IgD-negative memory B cell (primary cell): ENCODE measurements around the gene PBX3. TPM values are rescaled to one million over a fixed set of nuclear protein-coding genes. Genes with fewer than 3 reads are reported as not detected.

ENCODE experiments used
- H3K27ac Mint-ChIP-seq, 3 donors: one replicate each; pipeline ENCODE4 v1.8.0; 2020 to 2022; ENCODE audit warnings: mild to moderate bottlenecking in 3 of 3, mixed read lengths in 3 of 3, moderate library complexity in 1 of 3
- H3K27me3 Mint-ChIP-seq: one replicate; pipeline ENCODE4 v1.8.0; 2021; ENCODE audit warnings: mixed read lengths
- H3K36me3 Mint-ChIP-seq: one replicate; pipeline ENCODE4 v1.8.0; 2020; ENCODE audit warnings: mild to moderate bottlenecking, mixed read lengths
- H3K4me1 Mint-ChIP-seq, 3 donors: one replicate each; pipeline ENCODE4 v1.8.0; 2020 to 2022; ENCODE audit warnings: mixed read lengths in 3 of 3, mild to moderate bottlenecking in 1 of 3
- H3K4me3 Mint-ChIP-seq, 4 donors: one replicate each; pipeline ENCODE4 v1.8.0; 2020 to 2022; ENCODE audit warnings: mild to moderate bottlenecking in 4 of 4, mixed read lengths in 4 of 4, moderate library complexity in 3 of 4
- H3K9me3 Mint-ChIP-seq, 3 donors: one replicate each; pipeline ENCODE4 v1.8.0; 2020 to 2021; ENCODE audit warnings: mixed read lengths in 3 of 3, mild to moderate bottlenecking in 1 of 3
- polyA plus RNA-seq: library from polyadenylated mRNA; unstranded; fragments of 300-500 nt; fragmentation: Illumina TruSeq; gene quantifications from one replicate; pipeline ENCODE4 v1.2.3, GENCODE V29; 2021

PBX3 gene
- polyA plus RNA-seq, 1 donor from 2014 or later = 7.2 TPM

GRCh38 chr9:125841444-125841843, 94.3 kb downstream of the PBX3 start:
- H3K36me3 Mint-ChIP-seq = peaks cover 3% of the 10 kb centered on the region
- H3K4me1 Mint-ChIP-seq = peaks cover 18 to 30% (median 24%) of the 10 kb centered on the region in 3 donors
- no peaks in the 10 kb centered on the region for H3K27me3 Mint-ChIP-seq
- no peak overlapping the region for H3K27ac Mint-ChIP-seq
- H3K4me3 Mint-ChIP-seq = peak overlapping the region in 1 of 4 donors; percentile 55
- H3K9me3 Mint-ChIP-seq = no peaks in the 10 kb centered on the region

GRCh38 chr9:125842242-125842641, 95.1 kb downstream of the PBX3 start:
- Mint-ChIP-seq H3K27ac (no peak overlapping the region), H3K9me3 (no peaks in the 10 kb centered on the region), H3K4me3 (peak overlapping the region in 1 of 4 donors; percentile 21), H3K27me3 (no peaks in the 10 kb centered on the region), H3K36me3 (peaks cover 3% of the 10 kb centered on the region), H3K4me1 (peaks cover 20 to 30% (median 24%) of the 10 kb centered on the region in 3 donors)

- no peaks in the 10 kb centered on the region for H3K27me3 Mint-ChIP-seq
- no peaks in the 10 kb centered on the region for H3K9me3 Mint-ChIP-seq
- no peak overlapping the region for H3K4me3 Mint-ChIP-seq
- H3K27ac Mint-ChIP-seq = no peak overlapping the region
- H3K4me1 Mint-ChIP-seq = peaks cover 18 to 30% (median 30%) of the 10 kb centered on the region in 3 donors
- H3K36me3 Mint-ChIP-seq = peaks cover 3% of the 10 kb centered on the region
These were observed 96.5 kb downstream of the PBX3 start for GRCh38 chr9:125843646-125844045.

- Mint-ChIP-seq H3K36me3 (no peaks in the 10 kb centered on the region), H3K4me3 (no peak overlapping the region), H3K9me3 (no peaks in the 10 kb centered on the region), H3K27me3 (no peaks in the 10 kb centered on the region), H3K27ac (no peak overlapping the region), H3K4me1 (peaks cover 10 to 23% (median 20%) of the 10 kb centered on the region in 3 donors)
These were observed 97.4 kb downstream of the PBX3 start for GRCh38 chr9:125844611-125845010.

- Mint-ChIP-seq H3K4me3 (no peak overlapping the region), H3K27me3 (no peaks in the 10 kb centered on the region), H3K4me1 (peaks cover 9 to 21% (median 18%) of the 10 kb centered on the region in 3 donors), H3K27ac (no peak overlapping the region), H3K36me3 (no peaks in the 10 kb centered on the region), H3K9me3 (no peaks in the 10 kb centered on the region)
These were observed 98.2 kb downstream of the PBX3 start for GRCh38 chr9:125845271-125845808.

GRCh38 chr9:125847735-125848134, 100.6 kb downstream of the PBX3 start:
- H3K4me3 Mint-ChIP-seq = no peak overlapping the region
- H3K36me3 Mint-ChIP-seq = peaks cover 4% of the 10 kb centered on the region
- no peak overlapping the region for H3K27ac Mint-ChIP-seq
- H3K9me3 Mint-ChIP-seq = no peaks in the 10 kb centered on the region
- no peaks in the 10 kb centered on the region for H3K27me3 Mint-ChIP-seq
- peaks cover 2 to 11% (median 10%) of the 10 kb centered on the region in 3 donors for H3K4me1 Mint-ChIP-seq

GRCh38 chr9:125850106-125850632, 103.0 kb downstream of the PBX3 start:
- peaks cover 3 to 13% (median 10%) of the 10 kb centered on the region in 3 donors for H3K4me1 Mint-ChIP-seq
- H3K27me3 Mint-ChIP-seq = no peaks in the 10 kb centered on the region
- H3K27ac Mint-ChIP-seq = no peak overlapping the region
- H3K9me3 Mint-ChIP-seq = no peaks in the 10 kb centered on the region
- H3K36me3 Mint-ChIP-seq = peaks cover 4% of the 10 kb centered on the region
- no peak overlapping the region for H3K4me3 Mint-ChIP-seq

GRCh38 chr9:125850763-125851162, 103.6 kb downstream of the PBX3 start:
- Mint-ChIP-seq H3K4me1 (peaks cover 3 to 16% (median 10%) of the 10 kb centered on the region in 3 donors), H3K36me3 (peaks cover 4% of the 10 kb centered on the region), H3K27ac (no peak overlapping the region), H3K4me3 (no peak overlapping the region), H3K9me3 (no peaks in the 10 kb centered on the region), H3K27me3 (no peaks in the 10 kb centered on the region)

- Mint-ChIP-seq H3K27ac (no peak overlapping the region), H3K27me3 (no peaks in the 10 kb centered on the region), H3K4me3 (no peak overlapping the region), H3K36me3 (peaks cover 4% of the 10 kb centered on the region), H3K9me3 (no peaks in the 10 kb centered on the region), H3K4me1 (peaks cover 1 to 16% (median 10%) of the 10 kb centered on the region in 3 donors)
These were observed 104.8 kb downstream of the PBX3 start for GRCh38 chr9:125851979-125852378.

GRCh38 chr9:125852386-125852785, 105.2 kb downstream of the PBX3 start:
- Mint-ChIP-seq H3K4me1 (peaks cover 1 to 16% (median 10%) of the 10 kb centered on the region in 3 donors), H3K27me3 (no peaks in the 10 kb centered on the region), H3K27ac (no peak overlapping the region), H3K9me3 (no peaks in the 10 kb centered on the region), H3K36me3 (peaks cover 6% of the 10 kb centered on the region), H3K4me3 (no peak overlapping the region)

- H3K4me3 Mint-ChIP-seq = no peak overlapping the region
These were observed 107.5 kb downstream of the PBX3 start for GRCh38 chr9:125854553-125855275.

GRCh38 chr9:125856331-125856730, 109.2 kb downstream of the PBX3 start:
- Mint-ChIP-seq H3K4me1 (peaks cover 0 to 8% (median 1%) of the 10 kb centered on the region in 3 donors), H3K27me3 (no peaks in the 10 kb centered on the region), H3K9me3 (peaks cover 0 to 3% (median 0%) of the 10 kb centered on the region in 3 donors), H3K4me3 (no peak overlapping the region), H3K27ac (no peak overlapping the region), H3K36me3 (peaks cover 10% of the 10 kb centered on the region)

More at GRCh38 chr9:125854553-125855275, 107.5 kb downstream of the PBX3 start:
- Mint-ChIP-seq H3K9me3 (no peaks in the 10 kb centered on the region), H3K4me1 (peaks cover 1 to 9% (median 5%) of the 10 kb centered on the region in 3 donors), H3K36me3 (peaks cover 8% of the 10 kb centered on the region), H3K27me3 (no peaks in the 10 kb centered on the region), H3K27ac (no peak overlapping the region)

- no peak overlapping the region for H3K27ac Mint-ChIP-seq
These were observed 114.4 kb downstream of the PBX3 start for GRCh38 chr9:125861405-125862058.

GRCh38 chr9:125863923-125864322, 116.8 kb downstream of the PBX3 start:
- no peaks in the 10 kb centered on the region for H3K27me3 Mint-ChIP-seq
- no peak overlapping the region for H3K4me3 Mint-ChIP-seq
- H3K9me3 Mint-ChIP-seq = peaks cover 0 to 3% (median 0%) of the 10 kb centered on the region in 3 donors
- H3K27ac Mint-ChIP-seq = no peak overlapping the region
- no peaks in the 10 kb centered on the region for H3K4me1 Mint-ChIP-seq
- H3K36me3 Mint-ChIP-seq = peaks cover 9% of the 10 kb centered on the region

More at GRCh38 chr9:125861405-125862058, 114.4 kb downstream of the PBX3 start:
- no peaks in the 10 kb centered on the region for H3K27me3 Mint-ChIP-seq
- peaks cover 0 to 3% (median 0%) of the 10 kb centered on the region in 3 donors for H3K9me3 Mint-ChIP-seq
- H3K4me3 Mint-ChIP-seq = no peak overlapping the region
- H3K4me1 Mint-ChIP-seq = no peaks in the 10 kb centered on the region
- peaks cover 11% of the 10 kb centered on the region for H3K36me3 Mint-ChIP-seq

GRCh38 chr9:125867751-125868415, 120.7 kb downstream of the PBX3 start:
- Mint-ChIP-seq H3K4me3 (no peak overlapping the region), H3K27ac (no peak overlapping the region)

More at GRCh38 chr9:125867751-125868415, 120.7 kb downstream of the PBX3 start:
- H3K27me3 Mint-ChIP-seq = no peaks in the 10 kb centered on the region
- no peaks in the 10 kb centered on the region for H3K9me3 Mint-ChIP-seq
- H3K36me3 Mint-ChIP-seq = no peaks in the 10 kb centered on the region
- no peaks in the 10 kb centered on the region for H3K4me1 Mint-ChIP-seq
